NCI-H446 (cell line): ENCODE results near the gene AARSD1.
"Not testable (repeated sequence)": the region's sequence is repeated elsewhere in the genome, so short reads cannot be mapped to it uniquely, and the experiment has no call there.

Experiments
- DNase-seq, 2 experiments: peaks; one replicate each; lab custom pipeline; 2025; lab: John Stamatoyannopoulos, UW

The AARSD1 gene

DNA sequence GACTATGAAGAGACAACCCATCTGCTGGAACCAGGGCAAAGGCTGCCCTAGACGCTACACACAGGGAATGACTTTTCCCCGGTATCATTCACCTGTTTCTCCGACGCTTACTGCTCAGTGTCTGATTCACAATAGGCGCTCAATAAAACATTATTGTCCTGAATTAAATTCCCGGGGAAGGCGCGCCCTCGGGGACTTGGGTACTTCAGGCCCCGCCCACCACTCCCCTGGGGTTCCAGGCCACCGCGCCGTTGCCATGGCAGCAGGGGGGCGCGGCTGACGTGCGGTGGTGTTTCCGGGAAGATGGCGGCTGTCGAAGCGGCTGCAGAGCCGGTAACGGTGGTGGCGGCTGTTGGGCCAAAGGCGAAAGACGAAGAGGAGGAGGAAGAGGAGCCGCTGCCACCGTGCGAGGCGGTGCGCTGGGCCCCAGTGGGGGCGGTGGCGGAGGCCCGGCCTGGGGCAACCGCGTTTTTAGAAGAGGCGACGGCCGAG lies 16.1 kb upstream of the AARSD1 start, which contains the start of gene RUNDC1:
RUNDC1 (plus strand) TSS at position 292 of the 492 bp plus-strand sequence; CDS start at position 304, 12 bp downstream.
- DNase-seq: peak; percentile 71 to 86

GRCh38 chr17:42979511-42980273 lies 15.4 kb upstream of the AARSD1 start, which contains the start of gene PTGES3L:
Gene PTGES3L, minus strand, starts transcription at chr17:42980080. Its CDS starts 27 bp downstream, at chr17:42980053.
- peak in 1 of 2 experiments; percentile 35 for DNase-seq

- not testable (repeated sequence) for DNase-seq
These were observed 11.4 kb upstream of the AARSD1 start for GRCh38 chr17:42975701-42976100.

GRCh38 chr17:42975265-42975664 lies 11.0 kb upstream of the AARSD1 start:
- DNase-seq: no peak

DNA sequence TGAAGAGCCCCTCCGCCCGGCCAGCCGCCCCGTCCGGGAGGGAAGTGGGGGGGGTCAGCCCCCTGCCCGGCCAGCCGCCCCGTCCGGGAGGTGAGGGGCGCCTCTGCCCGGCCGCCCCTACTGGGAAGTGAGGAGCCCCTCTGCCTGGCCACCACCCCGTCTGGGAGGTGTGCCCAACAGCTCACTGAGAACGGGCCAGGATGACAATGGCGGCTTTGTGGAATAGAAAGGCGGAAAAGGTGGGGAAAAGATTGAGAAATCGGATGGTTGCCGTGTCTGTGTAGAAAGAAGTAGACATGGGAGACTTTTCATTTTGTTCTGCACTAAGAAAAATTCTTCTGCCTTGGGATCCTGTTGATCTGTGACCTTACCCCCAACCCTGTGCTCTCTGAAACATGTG lies 9.1 kb upstream of the AARSD1 start:
- not testable (repeated sequence) for DNase-seq

- DNase-seq: no peak
These were observed 7.3 kb upstream of the AARSD1 start for GRCh38 chr17:42971589-42971988.

DNA sequence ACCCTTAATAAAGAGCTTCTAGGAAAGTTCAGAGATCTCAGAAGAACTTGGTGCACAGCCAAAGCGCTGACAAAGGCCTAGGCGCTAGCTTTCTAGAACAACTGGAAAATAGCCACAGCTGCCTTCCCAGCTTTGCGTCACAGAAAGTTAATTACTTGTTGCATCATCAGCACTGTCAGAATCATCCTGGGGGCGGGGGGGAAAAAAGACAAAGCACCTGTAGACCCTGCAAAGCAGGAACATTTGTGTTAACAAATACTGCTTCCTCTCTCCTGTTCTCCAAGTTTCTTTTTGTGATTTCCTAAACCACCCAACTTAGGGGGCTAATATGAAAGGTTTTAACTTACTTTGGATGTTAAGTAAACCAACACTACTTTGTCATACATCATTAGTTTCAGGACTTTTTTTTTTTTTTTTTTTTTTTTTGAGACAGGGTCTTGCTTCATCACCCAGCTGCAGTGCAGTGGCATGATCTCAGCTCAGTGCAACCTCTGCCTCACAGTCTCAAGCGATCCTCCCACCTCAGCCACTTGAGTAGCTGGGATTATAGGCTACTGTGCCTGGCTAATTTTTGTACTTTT lies 4.8 kb upstream of the AARSD1 start:
- no peak for DNase-seq

GRCh38 chr17:42967925-42968324 lies 3.7 kb upstream of the AARSD1 start:
- no peak for DNase-seq

DNA sequence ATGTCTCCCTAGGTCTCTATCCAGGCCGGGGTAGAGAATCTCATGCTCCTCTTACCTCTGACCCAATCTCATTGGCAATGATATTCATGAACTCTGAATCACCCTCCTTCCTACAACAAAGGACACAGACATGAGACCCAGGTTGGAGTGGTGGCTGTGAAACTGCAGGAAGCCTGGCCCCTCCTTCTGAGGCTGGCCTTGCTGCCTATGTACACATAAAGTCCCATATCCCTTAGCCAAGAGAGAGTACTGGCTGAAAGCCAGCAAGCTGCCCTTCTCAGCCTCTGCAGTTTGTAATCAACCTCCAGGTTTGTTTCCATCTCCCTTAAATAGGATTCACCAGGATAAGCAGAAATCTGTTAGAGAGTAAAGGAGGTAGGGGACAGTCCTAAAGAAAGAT lies 10.6 kb downstream of the AARSD1 start:
- DNase-seq: no peak

GRCh38 chr17:42950044-42950783 lies 14.0 kb downstream of the AARSD1 start:
- no peak for DNase-seq

DNA sequence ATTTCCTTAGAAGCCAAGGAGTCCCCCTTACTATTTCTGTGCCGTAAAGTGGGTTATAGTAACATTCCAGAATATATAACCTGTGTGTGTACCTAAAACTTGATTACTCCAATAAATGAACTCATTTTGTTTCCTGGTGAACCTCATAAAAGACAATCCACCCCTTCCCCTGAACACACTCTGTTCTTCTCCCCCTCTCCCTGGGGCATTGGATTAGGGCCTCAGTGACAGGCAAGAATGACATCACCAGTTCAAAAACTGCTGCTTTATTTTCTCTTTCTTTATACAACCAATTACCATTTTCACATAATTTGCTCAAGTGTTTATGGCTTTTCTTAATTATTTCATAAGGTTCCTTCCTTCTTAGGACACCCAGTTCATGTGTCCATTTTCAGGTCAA lies 17.4 kb downstream of the AARSD1 start:
- DNase-seq: no peak

DNA sequence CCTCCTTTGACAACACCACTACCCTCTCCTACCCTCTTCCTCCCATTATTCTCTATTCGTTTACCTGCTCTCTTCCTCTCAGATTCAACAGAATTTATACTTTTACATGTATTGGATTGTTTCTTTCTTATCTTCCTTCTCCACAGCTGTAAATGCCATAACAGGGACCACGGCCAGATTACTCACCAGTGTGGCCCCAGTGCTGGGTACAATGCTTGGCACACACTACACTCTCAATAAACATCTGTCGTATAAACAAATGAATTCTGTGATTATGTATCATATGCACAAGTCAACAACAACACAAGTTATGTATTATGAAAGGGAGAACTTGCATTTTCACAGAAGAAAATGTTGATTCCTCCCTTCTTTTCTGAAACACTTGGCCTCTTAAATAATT lies 20.0 kb downstream of the AARSD1 start:
- DNase-seq: no peak

GRCh38 chr17:42937712-42938596 lies 26.3 kb downstream of the AARSD1 start:
- DNase-seq: peak; percentile 27 to 65

DNA sequence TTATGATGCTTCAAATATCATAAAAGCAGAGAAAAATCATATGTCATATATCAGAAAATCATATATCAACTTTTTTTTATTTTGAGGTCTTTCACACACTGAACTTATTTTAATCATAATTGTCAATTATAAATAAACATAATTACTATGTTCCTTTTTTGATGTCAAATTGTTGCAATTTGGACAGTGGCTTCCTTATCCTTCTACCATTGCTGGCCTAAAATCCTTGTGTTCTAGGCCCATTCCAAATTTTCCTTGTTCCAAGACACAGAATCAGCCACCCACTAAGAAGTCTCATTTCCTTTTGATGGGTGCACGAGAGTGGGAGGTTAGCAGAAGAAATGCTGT lies 34.8 kb downstream of the AARSD1 start:
- DNase-seq: no peak

DNA sequence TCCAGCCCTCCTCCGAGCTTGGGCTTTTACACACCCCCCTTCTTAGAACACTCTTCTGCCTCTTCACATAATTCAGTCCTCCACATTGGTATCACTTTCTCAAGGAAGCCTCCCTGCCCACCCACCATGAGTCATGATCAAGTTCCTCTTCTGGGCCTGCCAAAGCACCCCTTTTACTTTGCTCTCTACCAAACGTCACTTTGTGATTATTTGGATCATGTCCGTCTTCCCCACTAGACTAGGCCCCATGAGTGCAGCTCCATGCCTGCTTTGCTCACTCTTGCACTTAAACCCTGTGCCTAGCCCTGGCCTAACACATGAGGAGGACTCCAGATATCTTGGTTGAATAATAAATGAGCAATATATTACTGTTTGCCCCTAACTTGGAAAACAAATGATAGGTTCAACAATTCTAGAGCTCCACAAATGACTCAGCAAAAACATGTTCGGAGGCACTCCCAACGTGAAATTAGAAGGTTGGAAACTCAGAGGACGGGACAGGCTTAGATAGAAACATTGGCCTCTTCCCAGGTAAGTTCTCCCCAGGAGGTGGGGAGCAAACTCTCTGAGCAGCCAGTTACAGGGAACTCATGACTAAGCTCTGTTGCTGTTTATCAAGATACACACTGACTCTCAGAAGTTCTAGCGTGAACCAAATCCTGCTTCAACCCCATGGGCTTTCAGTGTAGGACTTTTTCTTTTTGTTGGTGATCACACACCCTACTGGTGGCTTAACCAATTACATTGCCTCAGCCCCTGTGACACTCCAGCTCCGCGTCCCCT lies 35.3 kb downstream of the AARSD1 start:
- peak in 1 of 2 experiments; percentile 54 for DNase-seq

- no peak for DNase-seq
These were observed 39.4 kb downstream of the AARSD1 start for GRCh38 chr17:42924891-42925290.

DNA sequence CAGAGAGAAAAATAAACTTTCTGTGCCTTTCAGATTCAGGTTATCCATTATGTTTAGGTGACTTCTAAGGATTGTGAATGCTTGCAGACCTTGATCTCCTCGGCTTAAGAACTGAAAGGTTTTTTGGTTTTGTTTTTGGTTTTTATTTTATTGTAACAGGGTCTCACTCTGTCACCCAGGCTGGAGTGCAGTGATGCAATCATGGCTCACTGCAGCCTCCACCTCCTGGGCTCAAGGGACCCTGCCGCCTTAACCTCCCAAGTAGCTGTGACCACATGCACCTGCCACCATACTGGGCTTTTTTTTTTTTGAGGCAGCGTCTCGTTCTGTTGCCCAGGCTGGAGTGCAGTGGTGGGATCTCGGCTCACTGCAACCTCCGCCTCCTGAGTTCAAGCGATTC lies 40.8 kb downstream of the AARSD1 start:
- DNase-seq: not testable (repeated sequence)

DNA sequence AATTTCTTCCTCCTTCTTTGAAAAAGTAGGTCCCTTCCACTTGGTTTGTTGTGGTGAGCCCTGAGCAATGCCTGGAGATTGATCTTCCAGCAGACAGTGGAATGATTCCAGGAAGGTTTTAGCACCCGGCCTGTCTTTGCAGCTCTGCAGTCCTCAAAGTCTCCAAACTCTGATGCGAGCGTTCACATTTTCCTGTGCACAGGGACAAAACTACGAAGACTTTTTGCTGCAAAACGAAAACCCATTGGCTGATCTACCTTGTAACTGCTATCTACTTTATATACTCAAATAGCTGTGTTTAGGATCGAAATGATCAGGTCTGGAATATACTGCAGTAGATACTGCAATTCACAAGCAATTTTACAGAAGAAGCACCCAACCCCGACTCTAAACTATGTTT lies 42.0 kb downstream of the AARSD1 start:
- DNase-seq: no peak

DNA sequence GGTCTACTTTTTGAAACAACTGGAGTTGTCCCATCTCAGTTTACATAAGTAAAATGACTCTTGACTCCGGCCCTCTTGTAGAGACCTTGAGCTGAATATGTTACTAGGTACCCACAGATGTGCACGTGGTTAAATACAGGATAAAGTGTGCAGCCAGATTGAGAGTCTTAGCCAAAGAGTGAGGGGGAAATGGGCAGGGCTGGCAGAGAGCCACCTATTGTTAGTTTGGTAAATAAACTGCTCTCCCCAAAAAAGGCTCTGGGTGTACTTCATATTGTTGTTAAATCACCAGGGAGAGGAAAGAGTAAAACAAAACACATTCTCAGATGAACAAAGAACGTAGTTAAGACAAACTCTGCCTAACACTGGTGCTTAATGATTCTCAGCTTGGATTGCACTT lies 43.3 kb downstream of the AARSD1 start:
- DNase-seq: no peak

DNA sequence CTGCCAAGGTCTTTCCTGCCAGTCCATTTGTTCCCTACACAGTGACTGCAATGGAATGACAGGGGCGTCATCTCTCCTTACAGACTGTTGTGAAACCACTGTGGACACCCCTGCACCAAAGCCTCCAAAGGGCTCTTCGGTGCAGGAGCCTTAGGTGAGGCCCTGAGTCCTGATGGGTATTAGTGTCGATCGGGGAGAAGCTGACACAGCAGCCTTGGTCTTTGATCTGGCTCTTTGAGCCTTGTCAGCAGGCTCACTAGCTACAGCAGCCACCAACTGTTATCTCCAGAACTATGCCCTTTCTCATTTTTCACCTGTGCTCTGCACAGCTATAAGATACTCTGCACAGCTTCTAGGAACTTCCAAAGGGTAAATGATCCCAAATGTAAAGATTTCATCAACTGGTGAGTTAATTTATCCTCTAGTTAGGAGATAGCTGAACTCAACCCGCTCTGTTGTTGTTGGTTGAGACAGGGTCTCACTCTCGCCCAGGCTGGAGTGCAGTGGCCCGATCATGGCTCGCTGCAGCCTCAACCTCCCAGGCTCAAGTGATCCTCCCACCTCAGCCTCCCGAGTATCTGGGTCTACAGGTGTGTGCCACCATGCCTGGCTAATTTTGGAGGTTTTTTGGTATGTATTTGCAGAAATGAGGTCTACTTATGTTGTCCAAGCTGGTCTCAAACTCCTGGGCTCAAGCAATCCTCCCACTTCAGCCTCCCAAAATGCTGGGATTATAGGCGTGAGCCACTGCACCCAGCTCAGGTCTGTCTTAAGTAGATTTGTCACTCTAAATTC lies 44.0 kb downstream of the AARSD1 start:
- no peak for DNase-seq
